Measurements from ENCODE around the gene EIF4G1. TPM values are rescaled to one million over a fixed set of nuclear protein-coding genes. Genes with fewer than 3 reads are reported as not detected.

The EIF4G1 gene
- total RNA-seq, 4 donors from 2014 or later: 135 to 453 (median 217) TPM

- no peak overlapping the region for H3K4me3 ChIP-seq
- H3K4me1 ChIP-seq: peaks cover 10 to 16% (median 13%) of the 10 kb centered on the region in 4 donors
- in situ Hi-C loops (cut with MboI; ENCODE audit: low pct_ligation_motif_present in 1 of 4, low pct_unique_long_range_greater_than_20kb in 1 of 4, low sequenced_read_pairs in 3 of 4) (loop anchor here in 1 of 4 donors (25.0 kb wide), 1 partner anchor 403 kb away; no protein-coding TSS in a partner anchor), intact Hi-C loops (cut with DNase I; ENCODE audit: low total_unique reads) (loop anchor here (10.0 kb wide), 1 partner anchor 390 kb away; no protein-coding TSS in a partner anchor)
- H3K27me3 ChIP-seq: peaks cover 29% of the 10 kb centered on the region
- 86% methylated on average over 1 of the region's 9 CpGs; no CpG with 5 or more reads in 1 of the 2 donors for WGBS, 2 donors (ENCODE audit: low coverage in 1 of 2)
- H3K27ac ChIP-seq: no peak overlapping the region
- H3K9me3 ChIP-seq: no peaks in the 10 kb centered on the region
- no peak for DNase-seq
- no peak for TF ChIP-seq CTCF (IDR thresholded peaks at IDR 0.05)
- TF ChIP-seq POLR2A (IDR thresholded peaks at IDR 0.05): no peak
- TF ChIP-seq EP300 (IDR thresholded peaks at IDR 0.05; ENCODE audit: low read depth): no peak
- no peak for TF ChIP-seq POLR2AphosphoS5 (IDR thresholded peaks at IDR 0.05)
- H3K36me3 ChIP-seq: no peaks in the 10 kb centered on the region
These were observed 69.9 kb downstream of the EIF4G1 start for GRCh38 chr3:184384342-184384741.

Small RNAs within 50 kb of the gene (small RNA-seq; reads per million reads assigned to genes)
- 1,632 to 2,666 (median 2,359) reads per million in 4 donors for gene SNORD66

Other genes with a start within 250 kb of the EIF4G1 start
- 1 to 10 TPM in 2 of 4 donors, under 1 TPM in 1, not detected in 1; 0.80 to 1.8 (median 1.3) TPM for gene HTR3E, start 217.5 kb upstream of the EIF4G1 start, total RNA-seq
- 10 to 100 TPM; 45.1 to 49.7 (median 48.1) TPM for gene EIF2B5, start 179.2 kb upstream of the EIF4G1 start, total RNA-seq
- 100 to 1,000 TPM in 1 of 4 donors, 10 to 100 TPM in 3; 54.1 to 174 (median 65.7) TPM for gene DVL3, start 159.2 kb upstream of the EIF4G1 start, total RNA-seq
- 100 to 1,000 TPM; 153 to 318 (median 182) TPM for gene AP2M1, start 139.8 kb upstream of the EIF4G1 start, total RNA-seq
- gene ABCF3, start 128.4 kb upstream of the EIF4G1 start, total RNA-seq: 100 to 1,000 TPM in 2 of 4 donors, 10 to 100 TPM in 2; 58.6 to 286 (median 133) TPM
- gene VWA5B2, start 85.0 kb upstream of the EIF4G1 start, total RNA-seq: 1 to 10 TPM in 2 of 4 donors, under 1 TPM in 1, not detected in 1; 0.95 to 5.0 (median 1.4) TPM
- 10 to 100 TPM; 37.3 to 67.3 (median 52.2) TPM for gene ALG3, start 65.6 kb upstream of the EIF4G1 start, total RNA-seq
- gene EEF1AKMT4, start 64.9 kb upstream of the EIF4G1 start, total RNA-seq: 1 to 10 TPM in 3 of 4 donors, not detected in 1; 4.0 to 7.3 (median 5.9) TPM
- not detected for gene CAMK2N2, start 53.1 kb upstream of the EIF4G1 start, total RNA-seq
- gene ECE2, start 38.6 kb upstream of the EIF4G1 start, total RNA-seq: not detected
- 100 to 1,000 TPM in 3 of 4 donors, 10 to 100 TPM in 1; 63.6 to 234 (median 195) TPM for gene PSMD2, start 15.4 kb upstream of the EIF4G1 start, total RNA-seq
- gene FAM131A, start 23.0 kb downstream of the EIF4G1 start, total RNA-seq: 10 to 100 TPM; 18.5 to 41.1 (median 28.8) TPM
- gene CLCN2, start 47.0 kb downstream of the EIF4G1 start, total RNA-seq: 100 to 1,000 TPM in 1 of 4 donors, 10 to 100 TPM in 3; 13.7 to 246 (median 73.1) TPM
- gene POLR2H, start 47.1 kb downstream of the EIF4G1 start, total RNA-seq: 100 to 1,000 TPM in 3 of 4 donors, 10 to 100 TPM in 1; 74.4 to 206 (median 146) TPM
- gene THPO, start 63.6 kb downstream of the EIF4G1 start, total RNA-seq: not detected
- 1 to 10 TPM; 1.9 to 7.0 (median 4.5) TPM for gene CHRD, start 65.4 kb downstream of the EIF4G1 start, total RNA-seq
- gene EPHB3, start 247.2 kb downstream of the EIF4G1 start, total RNA-seq: 10 to 100 TPM in 1 of 4 donors, 1 to 10 TPM in 3; 4.1 to 17.7 (median 6.7) TPM